IMR-90 (cell line): ENCODE data around the gene PPP4C. TPM values are rescaled to one million over a fixed set of nuclear protein-coding genes. Genes with fewer than 3 reads are reported as not detected.

Experiments
- ATAC-seq: fragments of 200-7000 bp; cut with Tn5 transposase; 2 replicates; pipeline ENCODE4 v1.9.1; 2020; ENCODE audit warnings: low read depth, mild to moderate bottlenecking, moderate library complexity
- BruUV-seq: library from RNA; stranded (reverse); fragments of 400-500 nt; replicated peaks from 2 replicates; lab custom pipeline; 2021; lab: Mats Ljungman, UMichigan
- CTCF ChIA-PET: fragments of 300-600 bp; formaldehyde crosslinking; extraction: SDS; loops from one replicate; lab custom pipeline; 2021; ENCODE audit warnings: antibody characterized with exemption; lab: Yijun Ruan, JAX
- POLR2A ChIA-PET: fragments of 300-600 bp; sonication (Branson Sonifier 250); formaldehyde crosslinking; loops from one replicate; lab custom pipeline; 2022; ENCODE audit warnings: antibody characterized with exemption; ENCODE audit not compliant: unreplicated experiment; lab: Charles Lee
- DNase-seq: peaks from one replicate; pipeline ENCODE4 v3.0.0; 2013
- H2AFZ ChIP-seq: replicated peaks from 2 replicates; pipeline ENCODE3; 2013; ENCODE audit warnings: low read length, mild to moderate bottlenecking; ENCODE audit not compliant: poor library complexity
- H2AK5ac ChIP-seq: 2 replicates; pipeline ENCODE4 v1.6.1; 2013; ENCODE audit warnings: low read depth, low read length, inconsistent platforms
- H2AK9ac ChIP-seq: replicated peaks from 2 replicates; pipeline ENCODE3; 2013; ENCODE audit warnings: mild to moderate bottlenecking, low read depth, low read length, moderate library complexity; ENCODE audit not compliant: poor library complexity
- H2BK120ac ChIP-seq: 2 replicates; pipeline ENCODE4 v1.6.1; 2013; ENCODE audit warnings: low read depth, low read length, inconsistent platforms
- H2BK15ac ChIP-seq: 3 replicates; pipeline ENCODE4 v1.6.1; 2013; ENCODE audit warnings: low read depth, low read length, inconsistent platforms
- H2BK20ac ChIP-seq: 2 replicates; pipeline ENCODE4 v1.6.1; 2013; ENCODE audit warnings: low read depth, mild to moderate bottlenecking, inconsistent platforms, low read length, moderate library complexity
- H2BK5ac ChIP-seq: 2 replicates; pipeline ENCODE4 v1.6.1; 2013; ENCODE audit warnings: mild to moderate bottlenecking, low read depth, low read length, inconsistent platforms; ENCODE audit not compliant: poor library complexity, severe bottlenecking
- H3K14ac ChIP-seq: replicated peaks from 2 replicates; pipeline ENCODE4 v1.6.1; 2013; ENCODE audit warnings: low read depth, low read length, inconsistent platforms
- H3K18ac ChIP-seq: 2 replicates; pipeline ENCODE4 v1.6.1; 2013; ENCODE audit warnings: low read depth, low read length, control low read depth
- H3K23ac ChIP-seq: 2 replicates; pipeline ENCODE4 v1.6.1; 2013; ENCODE audit warnings: low read depth, low read length, inconsistent platforms
- H3K27ac ChIP-seq: 2 replicates; pipeline ENCODE4 v1.5.1; 2013; ENCODE audit warnings: mild to moderate bottlenecking, control low read depth, low read length; ENCODE audit not compliant: insufficient read depth
- H3K27me3 ChIP-seq: 2 replicates; pipeline ENCODE4 v1.6.1; 2013; ENCODE audit warnings: low read length; ENCODE audit not compliant: control insufficient read depth, insufficient read depth
- H3K36me3 ChIP-seq: 2 replicates; pipeline ENCODE4 v1.6.1; 2013; ENCODE audit warnings: low read length, mixed read lengths; ENCODE audit not compliant: control insufficient read depth, insufficient read depth
- H3K4ac ChIP-seq: 2 replicates; pipeline ENCODE4 v1.6.1; 2013; ENCODE audit warnings: low read depth, low read length, inconsistent platforms
- H3K4me1 ChIP-seq: 2 replicates; pipeline ENCODE4 v1.6.1; 2013; ENCODE audit warnings: low read length, mixed read lengths; ENCODE audit not compliant: control insufficient read depth, insufficient read depth
- H3K4me2 ChIP-seq: 2 replicates; pipeline ENCODE4 v1.6.1; 2013; ENCODE audit warnings: low read depth, mild to moderate bottlenecking, control low read depth, low read length, moderate library complexity
- H3K4me3 ChIP-seq: 2 replicates; pipeline ENCODE4 v1.5.1; 2013; ENCODE audit warnings: low read depth, mild to moderate bottlenecking, control low read depth, low read length, moderate library complexity; ENCODE audit not compliant: insufficient read depth
- H3K56ac ChIP-seq: 2 replicates; pipeline ENCODE4 v1.6.1; 2013; ENCODE audit warnings: low read length, inconsistent platforms; ENCODE audit not compliant: insufficient read depth; ENCODE audit errors: extremely low read depth
- H3K79me1 ChIP-seq, 2 experiments: 2 replicates each; pipeline ENCODE4 v1.6.1; 2013; ENCODE audit warnings: low read length in 2 of 2, inconsistent platforms in 1 of 2, low read depth in 1 of 2
- H3K9ac ChIP-seq: 2 replicates; pipeline ENCODE4 v1.6.1; 2013; ENCODE audit warnings: low read depth, low read length, control low read depth
- H3K9me1 ChIP-seq: 2 replicates; pipeline ENCODE4 v1.6.1; 2013; ENCODE audit warnings: low read length, inconsistent platforms; ENCODE audit not compliant: insufficient read depth
- H3K9me3 ChIP-seq: 2 replicates; pipeline ENCODE4 v1.6.1; 2013; ENCODE audit warnings: low read length; ENCODE audit not compliant: control insufficient read depth, insufficient read depth
- H4K20me1 ChIP-seq: 2 replicates; pipeline ENCODE4 v1.6.1; 2013; ENCODE audit warnings: low read length, inconsistent platforms; ENCODE audit not compliant: insufficient read depth
- H4K5ac ChIP-seq: 2 replicates; pipeline ENCODE4 v1.6.1; 2013; ENCODE audit warnings: mild to moderate bottlenecking, low read depth, low read length, control low read depth
- H4K8ac ChIP-seq, 2 experiments: 2 replicates each; pipeline ENCODE4 v1.6.1; 2013; ENCODE audit warnings: low read depth in 2 of 2, low read length in 2 of 2, control low read depth in 1 of 2, inconsistent platforms in 1 of 2
- H4K91ac ChIP-seq: 2 replicates; pipeline ENCODE4 v1.6.1; 2013; ENCODE audit warnings: low read depth, low read length, inconsistent platforms; ENCODE audit not compliant: insufficient read depth
- CEBPB ChIP-seq: IDR thresholded peaks from 2 replicates; pipeline ENCODE4 v1.6.1; 2012; ENCODE audit warnings: low read depth, low read length, improper control_type of control experiment
- CHD1 ChIP-seq: IDR thresholded peaks from 2 replicates; pipeline ENCODE4 v1.6.1; 2012; ENCODE audit warnings: low read depth, low read length, improper control_type of control experiment
- CTCF ChIP-seq: conservative IDR thresholded peaks from 2 replicates; pipeline ENCODE4 v1.5.1; 2012; ENCODE audit warnings: mild to moderate bottlenecking, low read depth, low read length, improper control_type of control experiment
- FOS ChIP-seq: fragments of 150-350 bp; IDR thresholded peaks from 2 replicates; pipeline ENCODE4 v1.6.1; 2016; ENCODE audit warnings: low read depth, low read length
- MAFK ChIP-seq: IDR thresholded peaks from 2 replicates; pipeline ENCODE4 v1.6.1; 2012; ENCODE audit warnings: low read depth, low read length, improper control_type of control experiment
- MAZ ChIP-seq: IDR thresholded peaks from 2 replicates; pipeline ENCODE4 v1.6.1; 2012; ENCODE audit warnings: low read depth, mild to moderate bottlenecking, low read length, improper control_type of control experiment, moderate library complexity, borderline replicate concordance
- MXI1 ChIP-seq: IDR thresholded peaks from 2 replicates; pipeline ENCODE4 v1.6.1; 2012; ENCODE audit warnings: low read depth, mild to moderate bottlenecking, low read length, moderate library complexity, borderline replicate concordance
- POLR2A ChIP-seq: IDR thresholded peaks from 2 replicates; pipeline ENCODE4 v1.6.1; 2012; ENCODE audit warnings: mild to moderate bottlenecking, low read depth, low read length
- RAD21 ChIP-seq: IDR thresholded peaks from 2 replicates; pipeline ENCODE4 v1.6.1; 2012; ENCODE audit warnings: low read length, improper control_type of control experiment
- RCOR1 ChIP-seq: IDR thresholded peaks from 2 replicates; pipeline ENCODE4 v1.6.1; 2012; ENCODE audit warnings: mild to moderate bottlenecking, low read length, improper control_type of control experiment; ENCODE audit not compliant: insufficient replicate concordance
- SMC3 ChIP-seq: fragments of 150-350 bp; IDR thresholded peaks from 2 replicates; pipeline ENCODE4 v1.6.1; 2016; ENCODE audit warnings: low read depth, mild to moderate bottlenecking, antibody characterized with exemption, low read length, moderate library complexity
- WGBS, 2 experiments: methylation state at CpG; one replicate each; pipeline versions ENCODE4 v1.1.5 to v1.1.7; 2013; ENCODE audit warnings: missing lambda C conversion rate in 2 of 2; ENCODE audit not compliant: insufficient read length in 1 of 2; ENCODE audit errors: extremely low coverage in 2 of 2; 5-methylcytosine and 5-hydroxymethylcytosine counted together
- dilution Hi-C: fragments of 300-500 bp; cut with HindIII; formaldehyde crosslinking; loops from one replicate; pipeline ENCODE4 v1.14.3; 2018; ENCODE audit warnings: low sequenced_read_pairs; ENCODE audit not compliant: unreplicated experiment
- in situ Hi-C: fragments of 300-500 bp; cut with MboI; formaldehyde crosslinking; loops from 3 replicates; pipeline ENCODE4 v1.14.3; 2019; ENCODE audit warnings: low sequenced_read_pairs, inconsistent platforms, mixed read lengths
- intact Hi-C: fragments of 100-400 bp; cut with micrococcal nuclease; formaldehyde crosslinking; loops from 2 replicates; pipeline ENCODE4 v1.10.0; 2022
- polyA plus RNA-seq, 3 experiments: library from polyadenylated mRNA; depleted of rRNA; stranded (reverse); fragments of >200 nt; gene quantifications; 2 replicates each; pipeline ENCODE4 v1.2.3, GENCODE V29; 2012; ENCODE audit warnings: low replicate concordance in 1 of 3
- total RNA-seq: library from RNA; depleted of rRNA; stranded (reverse); fragments of >200 nt; gene quantifications from 2 replicates; pipeline ENCODE4 v1.2.3, GENCODE V29; 2012

PPP4C gene
- total and polyA plus RNA-seq, 2 of the 4 experiments (the other 2 are of a cell fraction) = 200 to 209 TPM

- no peak overlapping the region for H3K14ac ChIP-seq
- ChIA-PET POLR2A (no interaction called here), CTCF (no interaction called here)
- H3K9me3 ChIP-seq = no peaks in the 10 kb centered on the region
- H3K36me3 ChIP-seq = no peaks in the 10 kb centered on the region
- H2BK5ac ChIP-seq = no peak overlapping the region
- intact Hi-C loops (no loop called here), in situ Hi-C loops (no loop called here), dilution Hi-C loops (no loop called here)
- no peak overlapping the region for H3K56ac ChIP-seq
- no peak overlapping the region for H2BK120ac ChIP-seq
- no peak overlapping the region for H2AK9ac ChIP-seq
- H2BK20ac ChIP-seq = no peak overlapping the region
- H3K23ac ChIP-seq = no peak overlapping the region
- TF ChIP-seq FOS (no peak), CHD1 (no peak), MAFK (no peak), MXI1 (no peak), MAZ (no peak), POLR2A (no peak), CTCF (no peak), RCOR1 (no peak), SMC3 (no peak), CEBPB (no peak), RAD21 (no peak)
- H3K18ac ChIP-seq = no peak overlapping the region
- H3K27me3 ChIP-seq = peaks cover 64% of the 10 kb centered on the region
- H3K4me3 ChIP-seq = no peak overlapping the region
- no peak overlapping the region for H2BK15ac ChIP-seq
- H2AFZ ChIP-seq = peak overlapping the region; percentile 43
- DNase-seq = no peak
- no TSS peak for BruUV-seq
- no peak overlapping the region for H4K91ac ChIP-seq
- no peaks in the 10 kb centered on the region for H3K4me1 ChIP-seq
- H3K4me2 ChIP-seq = no peak overlapping the region
- H3K27ac ChIP-seq = no peak overlapping the region
- peaks cover 9% of the 10 kb centered on the region; the same call in 1 of the 2 replicates for H4K20me1 ChIP-seq
- no peak overlapping the region for H4K5ac ChIP-seq
- no peak overlapping the region for H3K9ac ChIP-seq
- H2AK5ac ChIP-seq = no peak overlapping the region
- H3K9me1 ChIP-seq = no peaks in the 10 kb centered on the region
- H3K4ac ChIP-seq = no peak overlapping the region
- no peak overlapping the region for H4K8ac ChIP-seq
- H3K79me1 ChIP-seq = no peaks in the 10 kb centered on the region
- WGBS, 2 experiments = 25% methylated on average over 6 of the region's 23 CpGs; no CpG with 5 or more reads in 1 of the 2 experiments
- no peak for ATAC-seq
Observed at GRCh38 chr16:30030011-30030685, 45.6 kb upstream of the PPP4C start.
